SK-N-SH (cell line): Measurements from ENCODE around the gene NUDT14. TPM values are rescaled to one million over a fixed set of nuclear protein-coding genes. Genes with fewer than 3 reads are reported as not detected.

ENCODE experiments used
- EP300 ChIP-seq, 2 experiments: IDR thresholded peaks; 2 replicates each; pipeline versions ENCODE4 v1.4.0 to v1.6.1; 2012; ENCODE audit warnings: borderline replicate concordance in 1 of 2, low read depth in 1 of 2, low read length in 1 of 2
- FOSL2 ChIP-seq: IDR thresholded peaks from 2 replicates; pipeline ENCODE4 v1.4.0; 2012; ENCODE audit warnings: low read depth, mild to moderate bottlenecking, moderate library complexity, borderline replicate concordance
- GABPA ChIP-seq: IDR thresholded peaks from 2 replicates; pipeline ENCODE4 v1.4.0; 2012; ENCODE audit warnings: low read depth, mild to moderate bottlenecking
- GATA2 ChIP-seq: sonication (generic); formaldehyde crosslinking; IDR thresholded peaks from 2 replicates; pipeline ENCODE4 v1.5.0; 2020; ENCODE audit warnings: mild to moderate bottlenecking, missing genetic modification reagents
- PBX3 ChIP-seq: IDR thresholded peaks from 2 replicates; pipeline ENCODE4; 2012
- REST ChIP-seq: IDR thresholded peaks from 2 replicates; pipeline ENCODE4 v1.6.1; 2012; ENCODE audit warnings: mild to moderate bottlenecking, low read depth, low read length, moderate library complexity
- RFX5 ChIP-seq: IDR thresholded peaks from 2 replicates; pipeline ENCODE4 v1.6.1; 2012; ENCODE audit warnings: mild to moderate bottlenecking, improper control_type of control experiment, low read length
- RXRA ChIP-seq: IDR thresholded peaks from 2 replicates; pipeline ENCODE4 v1.4.0; 2012; ENCODE audit warnings: low read depth, mild to moderate bottlenecking, borderline replicate concordance
- SMC3 ChIP-seq: IDR thresholded peaks from 2 replicates; pipeline ENCODE4 v1.6.1; 2012; ENCODE audit warnings: low read depth, low read length, improper control_type of control experiment
- polyA plus RNA-seq, 3 experiments: library from polyadenylated mRNA; depleted of rRNA; stranded (reverse); fragments of >200 nt; gene quantifications; 2 replicates each; pipeline ENCODE4 v1.2.3, GENCODE V29; 2012
- small RNA-seq, 7 experiments: library from RNA; depleted of rRNA; stranded (forward); fragments of <200 nt; gene quantifications; one replicate each; pipeline ENCODE3, GENCODE V24; 2012

NUDT14 gene
- polyA plus RNA-seq, 1 of the 3 experiments (the other 2 are of a cell fraction): 18.4 TPM

GRCh38 chr14:105123064-105123665, 57.9 kb downstream of the NUDT14 start (continued):
- TF ChIP-seq REST (no peak), SMC3 (no peak), PBX3 (no peak), RXRA (no peak), EP300 (IDR thresholded peaks at IDR 0.05; ENCODE audit: borderline replicate concordance in 1 of 2, low read depth in 1 of 2, low read length in 1 of 2) (no peak), GABPA (no peak), FOSL2 (no peak), GATA2 (no peak), RFX5 (no peak)

Small RNAs within 50 kb of the gene (small RNA-seq; reads per million reads assigned to genes)
- gene MIR6765: 0 reads per million in 7 experiments

Other genes with a start within 250 kb of the NUDT14 start
- 33.5 and 36.6 TPM in 2 replicates for gene AHNAK2, start 202.9 kb downstream of the NUDT14 start, polyA plus RNA-seq (2012; rRNA removed)
- 18.5 and 21.4 TPM in 2 replicates for gene CLBA1, start 195.5 kb downstream of the NUDT14 start, polyA plus RNA-seq (2012; rRNA removed)
- gene CDCA4, start 160.2 kb downstream of the NUDT14 start, polyA plus RNA-seq (2012; rRNA removed): 23.7 and 26.8 TPM in 2 replicates
- 0.03 TPM in 1 of 2 replicates, not detected in the other for gene GPR132, start 115.9 kb downstream of the NUDT14 start, polyA plus RNA-seq (2012; rRNA removed)
- gene JAG2, start 12.5 kb downstream of the NUDT14 start, polyA plus RNA-seq (2012; rRNA removed): 1.7 TPM in 2 replicates
- 20.9 and 21.0 TPM in 2 replicates for gene BTBD6, start 67.2 kb upstream of the NUDT14 start, polyA plus RNA-seq (2012; rRNA removed)
- 10.2 and 15.7 TPM in 2 replicates for gene BRF1, start 119.7 kb upstream of the NUDT14 start, polyA plus RNA-seq (2012; rRNA removed)
- gene PACS2, start 133.4 kb upstream of the NUDT14 start, polyA plus RNA-seq (2012; rRNA removed): 27.4 and 42.7 TPM in 2 replicates
- 0.26 and 0.29 TPM in 2 replicates for gene TEX22, start 217.2 kb upstream of the NUDT14 start, polyA plus RNA-seq (2012; rRNA removed)
- 74.8 and 96.3 TPM in 2 replicates for gene MTA1, start 238.5 kb upstream of the NUDT14 start, polyA plus RNA-seq (2012; rRNA removed)